OCI-LY1 (cell line): Measurements from ENCODE around the gene CDC42BPB.

Source experiments
- H2AFZ ChIP-seq: fragments of 200-600 bp; sonication (generic), shearing (Covaris generic); 2 replicates; pipeline ENCODE4 v1.6.0; 2014; ENCODE audit warnings: antibody characterized with exemption, mild to moderate bottlenecking, low read length
- H3F3A ChIP-seq: fragments of 200-600 bp; sonication (generic), shearing (Covaris generic); 2 replicates; pipeline ENCODE4 v1.6.0; 2014; ENCODE audit warnings: mild to moderate bottlenecking, antibody characterized with exemption, low read length, moderate library complexity; ENCODE audit not compliant: insufficient read depth
- H3K27ac ChIP-seq: fragments of 200-600 bp; sonication (generic); 2 replicates; pipeline ENCODE4 v1.5.1; 2014; ENCODE audit warnings: low read length, mixed run types, mild to moderate bottlenecking, low read depth; ENCODE audit not compliant: poor library complexity, severe bottlenecking
- H3K27me3 ChIP-seq: fragments of 200-600 bp; sonication (generic); 2 replicates; pipeline ENCODE4 v1.6.0; 2014; ENCODE audit warnings: antibody characterized with exemption, mild to moderate bottlenecking, low read length, moderate library complexity; ENCODE audit not compliant: insufficient read depth
- H3K36me3 ChIP-seq: fragments of 200-600 bp; sonication (generic); 2 replicates; pipeline ENCODE4 v1.6.1; 2014; ENCODE audit warnings: mild to moderate bottlenecking, antibody characterized with exemption, low read length, moderate library complexity, mixed read lengths; ENCODE audit not compliant: insufficient read depth
- H3K4me1 ChIP-seq: fragments of 200-600 bp; sonication (generic); 2 replicates; pipeline ENCODE4 v1.5.1; 2014; ENCODE audit warnings: mild to moderate bottlenecking, low read length, moderate library complexity; ENCODE audit not compliant: insufficient read depth, severe bottlenecking
- H3K4me2 ChIP-seq: fragments of 200-600 bp; sonication (generic), shearing (Covaris generic); 2 replicates; pipeline ENCODE4 v1.6.1; 2014; ENCODE audit warnings: low read length
- H3K4me3 ChIP-seq: fragments of 200-600 bp; sonication (generic); 2 replicates; pipeline ENCODE4 v1.5.1; 2014; ENCODE audit warnings: low read length, low read depth, mild to moderate bottlenecking, mixed read lengths; ENCODE audit not compliant: poor library complexity, severe bottlenecking
- H3K79me2 ChIP-seq: fragments of 200-600 bp; shearing (Covaris generic); 2 replicates; pipeline ENCODE4 v1.6.1; 2016; ENCODE audit warnings: mixed run types, low read length, mixed read lengths; ENCODE audit not compliant: insufficient read depth
- H3K9ac ChIP-seq: fragments of 200-600 bp; sonication (generic), shearing (Covaris generic); 2 replicates; pipeline ENCODE4 v1.6.1; 2014; ENCODE audit warnings: mild to moderate bottlenecking, low read length, mixed read lengths
- H3K9me2 ChIP-seq: fragments of 200-600 bp; sonication (generic), shearing (Covaris generic); 2 replicates; pipeline ENCODE4 v1.6.1; 2014; ENCODE audit warnings: low read depth, mild to moderate bottlenecking, low read length, mixed read lengths
- H3K9me3 ChIP-seq: fragments of 200-600 bp; shearing (Covaris generic); 2 replicates; pipeline ENCODE4 v1.6.1; 2014; ENCODE audit warnings: low read length, mixed read lengths
- H4K20me1 ChIP-seq: fragments of 200-600 bp; sonication (generic), shearing (Covaris generic); 2 replicates; pipeline ENCODE4 v1.6.0; 2016; ENCODE audit warnings: mild to moderate bottlenecking, low read length; ENCODE audit not compliant: insufficient read depth
- EZH2 ChIP-seq: fragments of 200-600 bp; sonication (generic), shearing (Covaris generic); IDR thresholded peaks from 2 replicates; pipeline ENCODE4 v1.8.0; 2017; ENCODE audit warnings: borderline replicate concordance, mixed run types, mild to moderate bottlenecking, antibody characterized with exemption, low read length, moderate library complexity, mixed read lengths
- TF ChIP-seq, protein P1 (sequence below): fragments of 200-600 bp; sonication (generic), shearing (Covaris generic); IDR thresholded peaks from 2 replicates; pipeline ENCODE4 v1.5.1; 2017; ENCODE audit warnings: mild to moderate bottlenecking, antibody characterized with exemption, low read length, moderate library complexity, mixed read lengths

Gene CDC42BPB

GRCh38 chr14:102913341-102914211 is 143.8 kb downstream of the CDC42BPB start:
- no peaks in the 10 kb centered on the region for H3K27me3 ChIP-seq
- no peaks in the 10 kb centered on the region for H3K9me2 ChIP-seq
- H3K27ac ChIP-seq: peak overlapping the region; percentile 94
- H3K4me2 ChIP-seq: peak overlapping the region; percentile 30
- H3K36me3 ChIP-seq: no peaks in the 10 kb centered on the region; the same call in 1 of the 2 replicates
- H3K9me3 ChIP-seq: no peaks in the 10 kb centered on the region
- no peak for TF ChIP-seq EZH2
- TF ChIP-seq, protein P1, sequence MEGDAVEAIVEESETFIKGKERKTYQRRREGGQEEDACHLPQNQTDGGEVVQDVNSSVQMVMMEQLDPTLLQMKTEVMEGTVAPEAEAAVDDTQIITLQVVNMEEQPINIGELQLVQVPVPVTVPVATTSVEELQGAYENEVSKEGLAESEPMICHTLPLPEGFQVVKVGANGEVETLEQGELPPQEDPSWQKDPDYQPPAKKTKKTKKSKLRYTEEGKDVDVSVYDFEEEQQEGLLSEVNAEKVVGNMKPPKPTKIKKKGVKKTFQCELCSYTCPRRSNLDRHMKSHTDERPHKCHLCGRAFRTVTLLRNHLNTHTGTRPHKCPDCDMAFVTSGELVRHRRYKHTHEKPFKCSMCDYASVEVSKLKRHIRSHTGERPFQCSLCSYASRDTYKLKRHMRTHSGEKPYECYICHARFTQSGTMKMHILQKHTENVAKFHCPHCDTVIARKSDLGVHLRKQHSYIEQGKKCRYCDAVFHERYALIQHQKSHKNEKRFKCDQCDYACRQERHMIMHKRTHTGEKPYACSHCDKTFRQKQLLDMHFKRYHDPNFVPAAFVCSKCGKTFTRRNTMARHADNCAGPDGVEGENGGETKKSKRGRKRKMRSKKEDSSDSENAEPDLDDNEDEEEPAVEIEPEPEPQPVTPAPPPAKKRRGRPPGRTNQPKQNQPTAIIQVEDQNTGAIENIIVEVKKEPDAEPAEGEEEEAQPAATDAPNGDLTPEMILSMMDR: no peak
- no peaks in the 10 kb centered on the region for H3K79me2 ChIP-seq
- no peak overlapping the region for H3K9ac ChIP-seq
- H4K20me1 ChIP-seq: no peaks in the 10 kb centered on the region
- H3F3A ChIP-seq: no peaks in the 10 kb centered on the region
- H2AFZ ChIP-seq: no peak overlapping the region
- H3K4me1 ChIP-seq: peaks cover 48% of the 10 kb centered on the region
- no peak overlapping the region for H3K4me3 ChIP-seq

DNA sequence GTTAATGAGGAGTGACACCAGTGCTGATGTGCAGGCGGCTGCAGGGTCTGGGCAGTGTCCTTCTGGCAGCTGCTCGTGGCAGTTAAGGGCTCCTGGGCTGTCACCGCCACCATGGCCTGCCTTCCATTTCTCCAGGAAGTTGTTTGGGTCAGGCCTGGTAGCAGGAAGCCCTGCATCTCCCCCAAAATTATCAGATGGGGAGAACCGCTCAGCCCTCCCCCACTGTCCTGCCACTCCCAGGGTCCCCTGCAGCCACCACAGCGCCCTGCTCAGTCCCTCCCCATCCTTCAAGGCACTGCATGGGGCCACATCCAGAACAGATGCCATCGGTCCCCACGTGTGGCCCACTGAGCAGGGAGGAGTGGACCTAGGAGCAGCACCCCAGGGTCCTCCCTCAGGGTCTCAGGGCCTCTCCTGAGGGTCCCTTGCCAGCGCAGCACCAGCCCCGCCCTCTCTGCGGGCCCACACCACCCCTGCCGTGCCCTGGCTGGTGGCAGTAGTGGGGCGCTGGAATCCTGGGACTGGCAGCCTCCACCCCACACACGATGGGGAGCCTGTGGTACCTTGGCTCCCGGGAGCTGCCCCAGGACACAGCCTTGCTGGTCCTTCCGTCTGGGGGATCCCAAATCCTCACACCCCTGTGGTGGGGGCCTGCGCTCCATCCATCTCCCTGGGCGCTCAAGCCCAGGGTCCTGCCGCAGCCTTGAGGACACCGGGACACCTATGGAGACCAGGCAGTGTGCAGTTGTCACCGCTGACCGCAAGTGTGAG is 145.2 kb downstream of the CDC42BPB start:
- Histone ChIP-seq H3K4me2 (no peak overlapping the region), H2AFZ (no peak overlapping the region)

GRCh38 chr14:102911541-102911951 is 145.8 kb downstream of the CDC42BPB start:
- no peaks in the 10 kb centered on the region for H3F3A ChIP-seq
- H3K4me3 ChIP-seq: no peak overlapping the region
- H3K9ac ChIP-seq: no peak overlapping the region
- H3K79me2 ChIP-seq: no peaks in the 10 kb centered on the region
- H2AFZ ChIP-seq: no peak overlapping the region
- no peaks in the 10 kb centered on the region for H3K27me3 ChIP-seq
- peaks cover 33% of the 10 kb centered on the region for H3K4me1 ChIP-seq
- H4K20me1 ChIP-seq: no peaks in the 10 kb centered on the region
- no peaks in the 10 kb centered on the region for H3K9me3 ChIP-seq
- H3K4me2 ChIP-seq: no peak overlapping the region
- no peaks in the 10 kb centered on the region for H3K9me2 ChIP-seq
- peaks cover 6% of the 10 kb centered on the region for H3K36me3 ChIP-seq
- TF ChIP-seq, protein P1: no peak
- TF ChIP-seq EZH2: no peak
- H3K27ac ChIP-seq: no peak overlapping the region

More for the DNA sequence above, 145.2 kb downstream of the CDC42BPB start:
- no peak for TF ChIP-seq EZH2
- TF ChIP-seq, protein P1: no peak
- Histone ChIP-seq H3K27me3 (no peaks in the 10 kb centered on the region), H3K4me1 (peaks cover 40% of the 10 kb centered on the region), H3K79me2 (no peaks in the 10 kb centered on the region), H3K9me3 (no peaks in the 10 kb centered on the region), H3K4me3 (no peak overlapping the region), H4K20me1 (no peaks in the 10 kb centered on the region), H3F3A (no peaks in the 10 kb centered on the region), H3K9me2 (no peaks in the 10 kb centered on the region), H3K9ac (no peak overlapping the region), H3K27ac (no peak overlapping the region), H3K36me3 (no peaks in the 10 kb centered on the region; the same call in 1 of the 2 replicates)
